Ovary (tissue), 9 donors: ENCODE measurements around the gene FHIP1A. TPM values are rescaled to one million over a fixed set of nuclear protein-coding genes. Genes with fewer than 3 reads are reported as not detected.

ENCODE experiments used
- DNase-seq, 5 donors: peaks; one replicate each; pipeline ENCODE4 v3.0.0-alpha.2; 2019 to 2020
- H3K27ac ChIP-seq, 2 donors: fragments of 200-600 bp; one replicate each; pipeline versions ENCODE4 v1.5.1 to v1.8.0; 2019 to 2022
- H3K27me3 ChIP-seq: fragments of 200-600 bp; one replicate; pipeline ENCODE4 v1.8.0; 2022
- H3K36me3 ChIP-seq: fragments of 200-600 bp; sonication (generic); one replicate; pipeline ENCODE4 v1.5.1; 2019
- H3K4me1 ChIP-seq: one replicate; pipeline ENCODE4 v1.8.1; 2013; ENCODE audit warnings: mild to moderate bottlenecking, moderate library complexity; ENCODE audit not compliant: insufficient read depth
- H3K4me3 ChIP-seq: fragments of 200-600 bp; sonication (generic); one replicate; pipeline ENCODE4 v1.5.1; 2017
- H3K9me3 ChIP-seq, 2 donors: fragments of 200-600 bp in 1 of 2; sonication (generic) in 1 of 2; one replicate each; pipeline versions ENCODE4 v1.5.1 to v1.8.1; 2013 to 2019; ENCODE audit warnings: mild to moderate bottlenecking in 1 of 2, moderate library complexity in 1 of 2
- CTCF ChIP-seq, 3 donors: fragments of 450-650 bp in 2 of 3; fragments of 200-600 bp in 1 of 3; IDR thresholded peaks; one replicate each; pipeline versions ENCODE4 v1.5.1 to v1.8.0; 2016 to 2022; ENCODE audit warnings: antibody characterized with exemption in 3 of 3, mild to moderate bottlenecking in 1 of 3
- EP300 ChIP-seq: sonication (generic); formaldehyde crosslinking; IDR thresholded peaks from one replicate; pipeline ENCODE4 v1.6.1; 2017; ENCODE audit warnings: antibody characterized with exemption
- POLR2A ChIP-seq: fragments of 450-650 bp; IDR thresholded peaks from one replicate; pipeline ENCODE4 v1.6.1; 2017; ENCODE audit warnings: antibody characterized with exemption, mild to moderate bottlenecking, moderate library complexity
- WGBS, 3 donors: extraction: QIAGEN DNeasy Blood & Tissue Kit in 1 of 3; methylation state at CpG; one replicate each; pipeline versions ENCODE4 v1.1.5 to v1.1.7; 2013 to 2017; 5-methylcytosine and 5-hydroxymethylcytosine counted together
- intact Hi-C, 4 donors: fragments of 100-400 bp; cut with DNase I; formaldehyde crosslinking; loops; one replicate each; pipeline versions ENCODE4 v1.11.0 to v1.15.1; 2022 to 2023
- polyA plus RNA-seq, 2 donors: library from polyadenylated mRNA; stranded (reverse); fragments of 200-250 nt in 1 of 2; fragments of 350-450 nt in 1 of 2; fragmentation: Illumina TruSeq in 1 of 2; extraction: RNeasy Lipid Tissue Mini Kit (QIAGEN cat#74804) in 1 of 2; gene quantifications; one replicate each; pipeline ENCODE4 v1.2.3, GENCODE V29; 2013 to 2014
- total RNA-seq, 7 donors: library from RNA; depleted of rRNA in 2 of 7; stranded (reverse); fragments of >200 nt in 2 of 7; fragmentation: NEBNext Ultra II Directional in 3 of 7; extraction: Animal tissue kit (Norgen Biotek cat#: 25700) in 3 of 7; gene quantifications; one replicate each; pipeline versions ENCODE4 v1.1.0 to v1.2.4, GENCODE V29; 2016 to 2023
- donor health status: DM: no; HTN: no; CAD: no; lungs with moderate emphysema.
- donor health status: DM: no; HTN: no; CAD: no.
- donor health status: Bipolar disorder and iron deficiency.
- donor health status: DM: yes; HTN: yes; CAD: no.
- donor health status: DM: no; HTN: no; CAD: no.
- donor health status: DM: yes; HTN: yes; CAD: no.

Gene FHIP1A
- total and polyA plus RNA-seq, 9 donors: 0.77 to 14.2 (median 8.9) TPM

GRCh38 chr4:151439320-151439719, 30.3 kb downstream of the FHIP1A start:
- H3K36me3 ChIP-seq: no peaks in the 10 kb centered on the region
- H3K9me3 ChIP-seq: no peaks in the 10 kb centered on the region
- no peaks in the 10 kb centered on the region for H3K27me3 ChIP-seq
- intact Hi-C loops: no loop called here
- no peaks in the 10 kb centered on the region for H3K4me1 ChIP-seq
- no peak overlapping the region for H3K4me3 ChIP-seq
- TF ChIP-seq EP300: no peak
- TF ChIP-seq POLR2A: no peak
- TF ChIP-seq CTCF (IDR thresholded peaks at IDR 0.05): no peak
- H3K27ac ChIP-seq: no peak overlapping the region
- DNase-seq: no peak

- H3K36me3 ChIP-seq: no peaks in the 10 kb centered on the region
- no peak for DNase-seq
- no peaks in the 10 kb centered on the region for H3K4me1 ChIP-seq
- TF ChIP-seq POLR2A (no peak), CTCF (IDR thresholded peaks at IDR 0.05) (no peak), EP300 (no peak)
- H3K9me3 ChIP-seq: no peaks in the 10 kb centered on the region
- H3K4me3 ChIP-seq: no peak overlapping the region
- intact Hi-C loops: no loop called here
- H3K27me3 ChIP-seq: no peaks in the 10 kb centered on the region
- H3K27ac ChIP-seq: no peak overlapping the region
- WGBS, 3 donors: 92 to 97% (median 94%) methylated on average over 2 of the region's 2 CpGs
These were observed 33.0 kb downstream of the FHIP1A start for GRCh38 chr4:151442002-151442401.

GRCh38 chr4:151443247-151443646, 34.3 kb downstream of the FHIP1A start:
- TF ChIP-seq POLR2A (no peak), CTCF (IDR thresholded peaks at IDR 0.05) (no peak), EP300 (no peak)
- H3K9me3 ChIP-seq: no peaks in the 10 kb centered on the region
- DNase-seq: no peak
- H3K4me3 ChIP-seq: no peak overlapping the region
- H3K27me3 ChIP-seq: no peaks in the 10 kb centered on the region
- WGBS, 3 donors: 72 to 77% (median 73%) methylated on average over 5 of the region's 5 CpGs
- no peaks in the 10 kb centered on the region for H3K36me3 ChIP-seq
- no peaks in the 10 kb centered on the region for H3K4me1 ChIP-seq
- intact Hi-C loops: no loop called here
- no peak overlapping the region for H3K27ac ChIP-seq

GRCh38 chr4:151443752-151444151, 34.8 kb downstream of the FHIP1A start:
- H3K27me3 ChIP-seq: no peaks in the 10 kb centered on the region
- H3K36me3 ChIP-seq: no peaks in the 10 kb centered on the region
- no peak overlapping the region for H3K4me3 ChIP-seq
- intact Hi-C loops: no loop called here
- no peak overlapping the region for H3K27ac ChIP-seq
- no peaks in the 10 kb centered on the region for H3K4me1 ChIP-seq
- DNase-seq: no peak
- H3K9me3 ChIP-seq: no peaks in the 10 kb centered on the region
- 80 to 85% (median 83%) methylated on average over 6 of the region's 6 CpGs for WGBS, 3 donors
- TF ChIP-seq POLR2A (no peak), CTCF (IDR thresholded peaks at IDR 0.05) (no peak), EP300 (no peak)

- WGBS, 3 donors: 85 to 90% (median 90%) methylated on average over 2 of the region's 2 CpGs
- H3K9me3 ChIP-seq: no peaks in the 10 kb centered on the region
These were observed 37.2 kb downstream of the FHIP1A start for GRCh38 chr4:151446208-151446607.

More at GRCh38 chr4:151446208-151446607, 37.2 kb downstream of the FHIP1A start:
- Histone ChIP-seq H3K27me3 (no peaks in the 10 kb centered on the region), H3K27ac (no peak overlapping the region), H3K4me1 (no peaks in the 10 kb centered on the region), H3K36me3 (no peaks in the 10 kb centered on the region), H3K4me3 (no peak overlapping the region)
- no peak for TF ChIP-seq CTCF (IDR thresholded peaks at IDR 0.05)
- no peak for TF ChIP-seq EP300
- no peak for TF ChIP-seq POLR2A
- intact Hi-C loops: no loop called here
- no peak for DNase-seq
